ENCODE data around the gene CYTH1.

Gene CYTH1

GRCh38 chr17:78747488-78747887 lies 34.6 kb downstream of the CYTH1 start:
- ChIA-PET POLR2A (no interaction called here), CTCF (interaction anchor here (0.6 to 3.0 kb wide), 7 partner anchors 13 to 637 kb away, joined by 3 to 12 read pairs (median 4); no protein-coding TSS in a partner anchor)
- TF ChIP-seq ZNF140 (tag by site-specific recombination; IDR thresholded peaks at IDR 0.05) (no peak), YY1 (tag by site-specific recombination; IDR thresholded peaks at IDR 0.05) (no peak), CTCF (tag by site-specific recombination; IDR thresholded peaks at IDR 0.05) (no peak), GLI4 (tag by site-specific recombination; IDR thresholded peaks at IDR 0.05) (no peak), ZNF549 (tag by site-specific recombination; IDR thresholded peaks at IDR 0.05) (no peak), ZNF776 (tag by site-specific recombination; IDR thresholded peaks at IDR 0.05; ENCODE audit: borderline replicate concordance) (no peak), ZNF585B (tag by site-specific recombination; IDR thresholded peaks at IDR 0.05) (no peak), SP7 (tag by site-specific recombination; IDR thresholded peaks at IDR 0.05) (no peak), EGR2 (tag by site-specific recombination; IDR thresholded peaks at IDR 0.05; ENCODE audit: low read depth) (no peak), ZNF221 (tag by site-specific recombination; IDR thresholded peaks at IDR 0.05; ENCODE audit: borderline replicate concordance) (no peak), ZNF266 (tag by site-specific recombination; IDR thresholded peaks at IDR 0.05; ENCODE audit: low read depth) (no peak), ZNF302 (tag by site-specific recombination; IDR thresholded peaks at IDR 0.05; ENCODE audit: low read depth) (no peak), ZNF449 (tag by site-specific recombination; IDR thresholded peaks at IDR 0.05) (no peak), ZNF37A (tag by site-specific recombination; IDR thresholded peaks at IDR 0.05) (no peak)
- H3K4me3 ChIP-seq (ENCODE audit: low read depth, low read length) = no peak overlapping the region
- no peaks in the 10 kb centered on the region for H3K9me3 ChIP-seq (ENCODE audit: control insufficient read depth, insufficient read depth, low read depth, low read length)
- no peak overlapping the region for H3K27ac ChIP-seq (ENCODE audit: extremely low read depth, low read depth, low read length)
- no peaks in the 10 kb centered on the region for H3K36me3 ChIP-seq (ENCODE audit: control insufficient read depth in 2 of 2, insufficient read depth in 1 of 2, low read length in 2 of 2)
- H3K4me1 ChIP-seq (ENCODE audit: control insufficient read depth, insufficient read depth, low read length) = peaks cover 7% of the 10 kb centered on the region

GRCh38 chr17:78746949-78747269 lies 35.2 kb downstream of the CYTH1 start:
- peaks cover 7% of the 10 kb centered on the region for H3K4me1 ChIP-seq (ENCODE audit: control insufficient read depth, insufficient read depth, low read length)
- no peaks in the 10 kb centered on the region for H3K9me3 ChIP-seq (ENCODE audit: control insufficient read depth, insufficient read depth, low read depth, low read length)
- CTCF ChIA-PET = interaction anchor here (0.6 to 3.0 kb wide), 13 partner anchors 9 to 505 kb away, joined by 3 to 12 read pairs (median 4); no protein-coding TSS in a partner anchor
- H3K36me3 ChIP-seq (ENCODE audit: control insufficient read depth in 2 of 2, insufficient read depth in 1 of 2, low read length in 2 of 2) = no peaks in the 10 kb centered on the region
- TF ChIP-seq ZNF776 (tag by site-specific recombination; IDR thresholded peaks at IDR 0.05; ENCODE audit: borderline replicate concordance) (no peak), ZNF362 (tag by site-specific recombination; IDR thresholded peaks at IDR 0.05) (peak; percentile 58; the same call in 1 of the 2 replicates)
- no peak overlapping the region for H3K27ac ChIP-seq (ENCODE audit: extremely low read depth, low read depth, low read length)
- H3K4me3 ChIP-seq (ENCODE audit: low read depth, low read length) = no peak overlapping the region
- POLR2A ChIA-PET = interaction anchor here (0.7 to 0.8 kb wide), 2 partner anchors 20 to 111 kb away, joined by 4 to 6 read pairs; no protein-coding TSS in a partner anchor

GRCh38 chr17:78746263-78746948 lies 35.7 kb downstream of the CYTH1 start:
- POLR2A ChIA-PET = interaction anchor here (0.7 to 0.8 kb wide), 2 partner anchors 20 to 111 kb away, joined by 4 to 6 read pairs; no protein-coding TSS in a partner anchor

More at GRCh38 chr17:78746263-78746948, 35.7 kb downstream of the CYTH1 start:
- 0 out of 2 replicates have a peak, but pooled peaks have one; percentile 19 for TF ChIP-seq PRDM10 (tag by site-specific recombination; IDR thresholded peaks at IDR 0.05)
- peak; percentile 53 for TF ChIP-seq PRDM1 (tag by site-specific recombination; IDR thresholded peaks at IDR 0.05)
- no peak for TF ChIP-seq TCF7L2 (IDR thresholded peaks at IDR 0.05; ENCODE audit: borderline replicate concordance, low read depth, low read length)
- peaks cover 7% of the 10 kb centered on the region for H3K4me1 ChIP-seq (ENCODE audit: control insufficient read depth, insufficient read depth, low read length)
- H3K9me3 ChIP-seq (ENCODE audit: control insufficient read depth, insufficient read depth, low read depth, low read length) = no peaks in the 10 kb centered on the region
- CTCF ChIA-PET = interaction anchor here (0.6 to 1.8 kb wide), 13 partner anchors 9 to 504 kb away, joined by 3 to 10 read pairs (median 4); no protein-coding TSS in a partner anchor
- H3K36me3 ChIP-seq (ENCODE audit: control insufficient read depth in 2 of 2, insufficient read depth in 1 of 2, low read length in 2 of 2) = no peaks in the 10 kb centered on the region
- H3K4me3 ChIP-seq (ENCODE audit: low read depth, low read length) = no peak overlapping the region
- no peak overlapping the region for H3K27ac ChIP-seq (ENCODE audit: extremely low read depth, low read depth, low read length)

All from HEK293 (cell line).